Suprapubic skin (tissue), 3 donors: ENCODE results near the gene LDLRAD4.

Experiments used
- EP300 ChIP-seq: sonication (generic); formaldehyde crosslinking; IDR thresholded peaks from one replicate; pipeline ENCODE4 v1.6.1; 2017; ENCODE audit warnings: antibody characterized with exemption
- POLR2A ChIP-seq, 2 donors: fragments of 450-650 bp; IDR thresholded peaks; one replicate each; pipeline ENCODE4 v1.6.1; 2017; ENCODE audit warnings: antibody characterized with exemption in 2 of 2, mild to moderate bottlenecking in 2 of 2, moderate library complexity in 2 of 2
- TF ChIP-seq, protein P1 (sequence below), 2 donors: fragments of 200-600 bp in 1 of 2; fragments of 450-650 bp in 1 of 2; sonication (generic) in 1 of 2; IDR thresholded peaks; one replicate each; pipeline ENCODE4 v1.5.1; 2016 to 2019; ENCODE audit warnings: antibody characterized with exemption in 2 of 2, mild to moderate bottlenecking in 1 of 2, moderate library complexity in 1 of 2

DNA sequence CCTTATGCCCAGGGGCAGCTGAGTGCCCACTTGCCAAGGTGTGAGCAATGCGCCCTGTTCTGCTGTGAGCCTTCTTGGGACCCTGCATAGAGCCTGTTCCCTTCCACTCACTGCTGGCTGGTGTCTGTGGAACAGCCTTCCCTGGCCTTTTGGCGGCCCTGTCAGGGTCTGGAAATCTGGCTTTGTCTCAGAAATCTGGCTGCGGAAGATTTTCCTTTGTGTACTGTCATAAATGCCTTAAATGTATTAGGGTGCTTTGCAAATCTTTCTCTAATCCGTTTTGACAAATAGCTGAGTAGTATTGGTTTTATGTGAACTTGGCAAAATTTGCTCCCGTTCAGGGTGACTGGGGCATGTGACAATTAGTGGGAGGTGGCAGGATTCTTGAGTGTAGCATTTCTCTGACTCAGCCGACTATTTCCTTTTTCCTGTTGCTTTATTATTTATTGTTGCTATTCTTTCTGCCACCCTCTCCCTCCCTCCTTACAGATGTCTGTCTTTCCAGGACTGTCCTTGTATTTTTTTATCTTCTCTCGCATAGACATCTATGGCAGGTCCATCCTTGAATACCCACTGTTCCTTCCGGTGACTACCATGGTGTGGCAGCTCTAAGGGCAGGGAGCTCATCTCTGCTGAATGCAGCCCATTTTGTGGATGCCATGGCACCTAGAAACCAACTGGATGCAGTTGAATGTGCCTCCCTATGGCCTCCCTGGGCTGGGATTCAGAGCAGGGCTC is 41.8 kb downstream of the LDLRAD4 start:
- TF ChIP-seq EP300 (no peak), POLR2A (IDR thresholded peaks at IDR 0.05) (no peak)
- TF ChIP-seq, protein P1, sequence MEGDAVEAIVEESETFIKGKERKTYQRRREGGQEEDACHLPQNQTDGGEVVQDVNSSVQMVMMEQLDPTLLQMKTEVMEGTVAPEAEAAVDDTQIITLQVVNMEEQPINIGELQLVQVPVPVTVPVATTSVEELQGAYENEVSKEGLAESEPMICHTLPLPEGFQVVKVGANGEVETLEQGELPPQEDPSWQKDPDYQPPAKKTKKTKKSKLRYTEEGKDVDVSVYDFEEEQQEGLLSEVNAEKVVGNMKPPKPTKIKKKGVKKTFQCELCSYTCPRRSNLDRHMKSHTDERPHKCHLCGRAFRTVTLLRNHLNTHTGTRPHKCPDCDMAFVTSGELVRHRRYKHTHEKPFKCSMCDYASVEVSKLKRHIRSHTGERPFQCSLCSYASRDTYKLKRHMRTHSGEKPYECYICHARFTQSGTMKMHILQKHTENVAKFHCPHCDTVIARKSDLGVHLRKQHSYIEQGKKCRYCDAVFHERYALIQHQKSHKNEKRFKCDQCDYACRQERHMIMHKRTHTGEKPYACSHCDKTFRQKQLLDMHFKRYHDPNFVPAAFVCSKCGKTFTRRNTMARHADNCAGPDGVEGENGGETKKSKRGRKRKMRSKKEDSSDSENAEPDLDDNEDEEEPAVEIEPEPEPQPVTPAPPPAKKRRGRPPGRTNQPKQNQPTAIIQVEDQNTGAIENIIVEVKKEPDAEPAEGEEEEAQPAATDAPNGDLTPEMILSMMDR (IDR thresholded peaks at IDR 0.05) = no peak
